ENCODE measurements around the gene SNRK.

SNRK gene

GRCh38 chr3:43270078-43270477 is 16.3 kb upstream of the SNRK start:
- in situ Hi-C loops (cut with HindIII; ENCODE audit: low sequenced_read_pairs) = no loop called here

- in situ Hi-C loops (cut with HindIII; ENCODE audit: low sequenced_read_pairs) = no loop called here
Observed at GRCh38 chr3:43273416-43273815, 12.9 kb upstream of the SNRK start.

GRCh38 chr3:43279082-43279481 is 7.3 kb upstream of the SNRK start:
- in situ Hi-C loops (cut with HindIII; ENCODE audit: low sequenced_read_pairs) = no loop called here

GRCh38 chr3:43279532-43279931 is 6.8 kb upstream of the SNRK start:
- in situ Hi-C loops (cut with HindIII; ENCODE audit: low sequenced_read_pairs) = no loop called here

- in situ Hi-C loops (cut with HindIII; ENCODE audit: low sequenced_read_pairs) = no loop called here
Observed at GRCh38 chr3:43281020-43281419, 5.3 kb upstream of the SNRK start.

- in situ Hi-C loops (cut with HindIII; ENCODE audit: low sequenced_read_pairs) = no loop called here
Observed at GRCh38 chr3:43284171-43284570, 2.2 kb upstream of the SNRK start.

- in situ Hi-C loops (cut with HindIII; ENCODE audit: low sequenced_read_pairs) = no loop called here
Observed at GRCh38 chr3:43285644-43286043, 696 bp upstream of the SNRK start.

GRCh38 chr3:43286841-43287499 is 630 bp downstream of the SNRK start:
- in situ Hi-C loops (cut with HindIII; ENCODE audit: low sequenced_read_pairs) = no loop called here

- in situ Hi-C loops (cut with HindIII; ENCODE audit: low sequenced_read_pairs) = no loop called here
Observed at GRCh38 chr3:43287500-43287873, 1.1 kb downstream of the SNRK start.

- in situ Hi-C loops (cut with HindIII; ENCODE audit: low sequenced_read_pairs) = no loop called here
Observed at GRCh38 chr3:43288366-43288765, 2.0 kb downstream of the SNRK start.

GRCh38 chr3:43288850-43289249 is 2.5 kb downstream of the SNRK start:
- in situ Hi-C loops (cut with HindIII; ENCODE audit: low sequenced_read_pairs) = no loop called here

GRCh38 chr3:43289401-43289800 is 3.1 kb downstream of the SNRK start:
- in situ Hi-C loops (cut with HindIII; ENCODE audit: low sequenced_read_pairs) = no loop called here

GRCh38 chr3:43289841-43290470 is 3.6 kb downstream of the SNRK start:
- in situ Hi-C loops (cut with HindIII; ENCODE audit: low sequenced_read_pairs) = no loop called here

GRCh38 chr3:43290956-43291355 is 4.6 kb downstream of the SNRK start:
- in situ Hi-C loops (cut with HindIII; ENCODE audit: low sequenced_read_pairs) = no loop called here

- in situ Hi-C loops (cut with HindIII; ENCODE audit: low sequenced_read_pairs) = no loop called here
Observed at GRCh38 chr3:43291546-43291945, 5.2 kb downstream of the SNRK start.

- in situ Hi-C loops (cut with HindIII; ENCODE audit: low sequenced_read_pairs) = no loop called here
Observed at GRCh38 chr3:43294975-43295374, 8.6 kb downstream of the SNRK start.

- in situ Hi-C loops (cut with HindIII; ENCODE audit: low sequenced_read_pairs) = no loop called here
Observed at GRCh38 chr3:43296565-43296964, 10.2 kb downstream of the SNRK start.

GRCh38 chr3:43298292-43298691 is 12.0 kb downstream of the SNRK start:
- in situ Hi-C loops (cut with HindIII; ENCODE audit: low sequenced_read_pairs) = no loop called here

- in situ Hi-C loops (cut with HindIII; ENCODE audit: low sequenced_read_pairs) = no loop called here
Observed at GRCh38 chr3:43298761-43299160, 12.4 kb downstream of the SNRK start.

- in situ Hi-C loops (cut with HindIII; ENCODE audit: low sequenced_read_pairs) = no loop called here
Observed at GRCh38 chr3:43302116-43302880, 16.0 kb downstream of the SNRK start.

GRCh38 chr3:43304126-43304525 is 17.8 kb downstream of the SNRK start:
- in situ Hi-C loops (cut with HindIII; ENCODE audit: low sequenced_read_pairs) = no loop called here

GRCh38 chr3:43307226-43307625 is 20.9 kb downstream of the SNRK start:
- in situ Hi-C loops (cut with HindIII; ENCODE audit: low sequenced_read_pairs) = no loop called here

Measured in DLD1 (cell line).